SK-N-SH (cell line): Measurements from ENCODE around the gene CCL22.

ENCODE experiments used
- CTCF ChIP-seq: fragments of 200-600 bp; sonication (generic); IDR thresholded peaks from 2 replicates; pipeline ENCODE4 v1.6.1; 2017; ENCODE audit warnings: antibody characterized with exemption, mild to moderate bottlenecking, moderate library complexity
- EZH2phosphoT487 ChIP-seq: fragments of 200-600 bp; sonication (generic); IDR thresholded peaks from 2 replicates; pipeline ENCODE4 v1.6.1; 2017; ENCODE audit warnings: low read depth, mixed run types, mild to moderate bottlenecking, antibody characterized with exemption, moderate library complexity, borderline replicate concordance
- GABPA ChIP-seq: IDR thresholded peaks from 2 replicates; pipeline ENCODE4 v1.4.0; 2012; ENCODE audit warnings: low read depth, mild to moderate bottlenecking
- MAX ChIP-seq: IDR thresholded peaks from 2 replicates; pipeline ENCODE4 v1.4.0; 2012; ENCODE audit warnings: low read depth
- MXI1 ChIP-seq: IDR thresholded peaks from 2 replicates; pipeline ENCODE4 v1.6.1; 2012; ENCODE audit warnings: mild to moderate bottlenecking, low read depth, low read length, improper control_type of control experiment
- POLR2AphosphoS5 ChIP-seq: IDR thresholded peaks from 2 replicates; pipeline ENCODE4 v1.6.1; 2012; ENCODE audit warnings: low read depth, low read length
- REST ChIP-seq: IDR thresholded peaks from 2 replicates; pipeline ENCODE4 v1.6.1; 2012; ENCODE audit warnings: mild to moderate bottlenecking, low read depth, low read length, moderate library complexity
- SIN3A ChIP-seq: IDR thresholded peaks from 2 replicates; pipeline ENCODE4 v1.6.1; 2012; ENCODE audit warnings: low read depth, mild to moderate bottlenecking, low read length, moderate library complexity, borderline replicate concordance
- ZBTB33 ChIP-seq: IDR thresholded peaks from 2 replicates; pipeline ENCODE4 v1.4.0; 2012; ENCODE audit warnings: low read depth, borderline replicate concordance

GRCh38 chr16:57409065-57409464, 50.5 kb downstream of the CCL22 start:
- TF ChIP-seq CTCF (no peak), MAX (no peak), SIN3A (no peak), POLR2AphosphoS5 (no peak), ZBTB33 (no peak), GABPA (no peak), REST (no peak), EZH2phosphoT487 (no peak), MXI1 (no peak)
